Suprapubic skin (tissue), 4 donors: ENCODE data around the gene FEZ2. TPM values are rescaled to one million over a fixed set of nuclear protein-coding genes. Genes with fewer than 3 reads are reported as not detected.

Source experiments
- DNase-seq, 2 donors: peaks; one replicate each; pipeline ENCODE4 v3.0.0-alpha.2; 2019; ENCODE audit warnings: low spot score in 2 of 2
- H3K27ac ChIP-seq: fragments of 200-600 bp; sonication (generic); one replicate; pipeline ENCODE4 v1.5.1; 2019
- H3K27me3 ChIP-seq: fragments of 200-600 bp; sonication (generic); one replicate; pipeline ENCODE4 v1.5.1; 2019
- H3K36me3 ChIP-seq: fragments of 200-600 bp; sonication (generic); one replicate; pipeline ENCODE4 v1.5.1; 2019
- H3K4me1 ChIP-seq: fragments of 200-600 bp; sonication (generic); one replicate; pipeline ENCODE4 v1.5.1; 2019
- H3K4me3 ChIP-seq: fragments of 200-600 bp; sonication (generic); one replicate; pipeline ENCODE4 v1.5.1; 2019; ENCODE audit warnings: mild to moderate bottlenecking
- H3K9me3 ChIP-seq: fragments of 200-600 bp; sonication (generic); one replicate; pipeline ENCODE4 v1.5.1; 2019
- EP300 ChIP-seq: sonication (generic); formaldehyde crosslinking; IDR thresholded peaks from one replicate; pipeline ENCODE4 v1.6.1; 2017; ENCODE audit warnings: antibody characterized with exemption
- POLR2A ChIP-seq, 2 donors: fragments of 450-650 bp; IDR thresholded peaks; one replicate each; pipeline ENCODE4 v1.6.1; 2017; ENCODE audit warnings: antibody characterized with exemption in 2 of 2, mild to moderate bottlenecking in 2 of 2, moderate library complexity in 2 of 2
- POLR2AphosphoS5 ChIP-seq, 3 donors: sonication (generic); formaldehyde crosslinking; IDR thresholded peaks; one replicate each; pipeline ENCODE4 v1.6.1; 2017; ENCODE audit warnings: antibody characterized with exemption in 3 of 3
- WGBS: methylation state at CpG from one replicate; pipeline ENCODE4 v1.1.5; 2018; 5-methylcytosine and 5-hydroxymethylcytosine counted together
- total RNA-seq, 4 donors: library from RNA; depleted of rRNA; stranded (reverse); fragments of >200 nt; gene quantifications; one replicate each; pipeline ENCODE4 v1.1.0, GENCODE V29; 2016
- TF ChIP-seq, protein P1 (sequence below), 2 donors: fragments of 200-600 bp in 1 of 2; fragments of 450-650 bp in 1 of 2; sonication (generic) in 1 of 2; IDR thresholded peaks; one replicate each; pipeline ENCODE4 v1.5.1; 2016 to 2019; ENCODE audit warnings: antibody characterized with exemption in 2 of 2, mild to moderate bottlenecking in 1 of 2, moderate library complexity in 1 of 2

The FEZ2 gene
- total RNA-seq, 4 donors from 2014 or later: 15.2 to 25.1 (median 17.7) TPM

DNA sequence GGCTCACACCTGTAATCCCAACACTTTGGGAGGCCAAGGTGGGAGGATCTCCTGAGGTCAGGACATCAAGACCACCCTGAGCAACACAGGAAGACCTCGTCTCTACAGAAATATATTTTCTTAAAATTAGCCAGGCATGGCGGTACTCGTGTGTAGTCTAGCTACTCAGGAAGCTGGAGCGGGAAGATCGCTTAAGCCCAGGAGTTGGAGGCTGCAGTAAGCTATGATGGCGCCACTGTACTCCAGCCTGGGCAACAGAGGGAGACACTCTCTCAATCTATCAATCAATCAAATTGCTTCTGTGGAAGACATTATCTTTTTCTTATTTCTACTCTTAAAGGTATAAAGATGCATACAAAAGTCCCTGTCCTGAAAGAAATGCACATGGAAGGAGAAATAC, 11.3 kb downstream of the FEZ2 start:
- Histone ChIP-seq H3K27me3 (no peaks in the 10 kb centered on the region), H3K4me3 (no peak overlapping the region), H3K4me1 (no peaks in the 10 kb centered on the region), H3K36me3 (peaks cover 26% of the 10 kb centered on the region), H3K27ac (no peak overlapping the region), H3K9me3 (no peaks in the 10 kb centered on the region)
- TF ChIP-seq POLR2A (IDR thresholded peaks at IDR 0.05) (no peak), POLR2AphosphoS5 (IDR thresholded peaks at IDR 0.05) (no peak), EP300 (no peak)
- TF ChIP-seq, protein P1, sequence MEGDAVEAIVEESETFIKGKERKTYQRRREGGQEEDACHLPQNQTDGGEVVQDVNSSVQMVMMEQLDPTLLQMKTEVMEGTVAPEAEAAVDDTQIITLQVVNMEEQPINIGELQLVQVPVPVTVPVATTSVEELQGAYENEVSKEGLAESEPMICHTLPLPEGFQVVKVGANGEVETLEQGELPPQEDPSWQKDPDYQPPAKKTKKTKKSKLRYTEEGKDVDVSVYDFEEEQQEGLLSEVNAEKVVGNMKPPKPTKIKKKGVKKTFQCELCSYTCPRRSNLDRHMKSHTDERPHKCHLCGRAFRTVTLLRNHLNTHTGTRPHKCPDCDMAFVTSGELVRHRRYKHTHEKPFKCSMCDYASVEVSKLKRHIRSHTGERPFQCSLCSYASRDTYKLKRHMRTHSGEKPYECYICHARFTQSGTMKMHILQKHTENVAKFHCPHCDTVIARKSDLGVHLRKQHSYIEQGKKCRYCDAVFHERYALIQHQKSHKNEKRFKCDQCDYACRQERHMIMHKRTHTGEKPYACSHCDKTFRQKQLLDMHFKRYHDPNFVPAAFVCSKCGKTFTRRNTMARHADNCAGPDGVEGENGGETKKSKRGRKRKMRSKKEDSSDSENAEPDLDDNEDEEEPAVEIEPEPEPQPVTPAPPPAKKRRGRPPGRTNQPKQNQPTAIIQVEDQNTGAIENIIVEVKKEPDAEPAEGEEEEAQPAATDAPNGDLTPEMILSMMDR (IDR thresholded peaks at IDR 0.05): no peak
- WGBS: 96% methylated on average over 6 of the region's 6 CpGs
- no peak for DNase-seq

DNA sequence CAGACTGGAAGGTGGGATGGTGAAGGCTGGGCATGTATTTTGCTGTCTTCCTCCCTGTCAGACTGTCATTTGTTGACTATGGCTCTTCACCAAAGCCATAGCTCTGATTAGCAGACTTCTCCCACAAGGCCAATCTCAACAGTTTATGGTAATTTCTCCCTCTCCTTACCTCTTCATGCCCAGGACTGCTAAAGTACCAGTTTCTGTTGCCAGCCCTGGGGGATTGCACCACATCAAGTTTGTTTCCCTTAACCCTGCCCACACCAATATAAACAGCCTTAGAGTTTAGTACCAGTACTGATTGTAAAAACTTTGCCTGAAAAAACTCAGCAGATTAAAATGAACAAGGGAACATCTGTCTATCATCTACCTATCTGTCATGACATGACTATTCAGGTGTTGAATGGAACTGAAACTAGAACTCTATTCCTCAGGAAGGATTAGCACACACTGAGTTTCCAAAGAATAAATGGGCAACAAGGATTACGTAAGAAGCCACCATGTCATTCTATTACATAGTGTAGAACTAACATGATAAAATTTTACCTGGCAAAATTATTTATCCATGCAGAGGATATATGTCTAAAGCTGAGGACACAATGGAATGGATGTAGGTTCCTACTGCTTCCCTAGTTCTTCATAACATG, 13.7 kb downstream of the FEZ2 start:
- TF ChIP-seq, protein P1 (IDR thresholded peaks at IDR 0.05): no peak
- TF ChIP-seq EP300 (no peak), POLR2A (IDR thresholded peaks at IDR 0.05) (no peak), POLR2AphosphoS5 (IDR thresholded peaks at IDR 0.05) (no peak)
- Histone ChIP-seq H3K4me3 (no peak overlapping the region), H3K9me3 (no peaks in the 10 kb centered on the region), H3K36me3 (peaks cover 41% of the 10 kb centered on the region), H3K27ac (no peak overlapping the region), H3K4me1 (no peaks in the 10 kb centered on the region), H3K27me3 (no peaks in the 10 kb centered on the region)
- WGBS: 85% methylated on average over 1 of the region's 1 CpG
- DNase-seq: no peak

DNA sequence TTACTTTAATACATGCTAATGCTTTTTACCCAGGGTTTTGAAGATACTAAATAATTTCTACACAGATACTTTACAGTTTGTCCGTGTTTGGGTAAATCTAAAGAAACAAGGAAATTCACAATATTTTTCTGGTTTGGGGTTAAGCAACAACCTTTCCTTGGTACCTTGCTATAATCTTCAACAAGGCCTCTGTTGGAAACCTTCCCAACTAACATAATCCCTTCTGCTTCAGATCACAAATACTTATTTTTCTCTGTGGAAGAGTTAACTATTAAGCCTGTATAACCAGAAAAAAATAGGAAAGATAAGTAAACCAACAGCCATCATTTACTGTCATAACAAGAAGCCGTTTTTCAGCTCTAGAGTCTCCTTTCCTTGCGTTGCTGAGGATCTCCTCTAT, 15.0 kb downstream of the FEZ2 start:
- TF ChIP-seq, protein P1 (IDR thresholded peaks at IDR 0.05): no peak
- TF ChIP-seq POLR2A (IDR thresholded peaks at IDR 0.05): no peak
- TF ChIP-seq POLR2AphosphoS5 (IDR thresholded peaks at IDR 0.05): no peak
- TF ChIP-seq EP300: no peak
- Histone ChIP-seq H3K27me3 (no peaks in the 10 kb centered on the region), H3K9me3 (no peaks in the 10 kb centered on the region), H3K4me3 (no peak overlapping the region), H3K27ac (no peak overlapping the region), H3K36me3 (peaks cover 47% of the 10 kb centered on the region), H3K4me1 (peaks cover 2% of the 10 kb centered on the region)
- no peak for DNase-seq
- 92% methylated on average over 3 of the region's 3 CpGs for WGBS

DNA sequence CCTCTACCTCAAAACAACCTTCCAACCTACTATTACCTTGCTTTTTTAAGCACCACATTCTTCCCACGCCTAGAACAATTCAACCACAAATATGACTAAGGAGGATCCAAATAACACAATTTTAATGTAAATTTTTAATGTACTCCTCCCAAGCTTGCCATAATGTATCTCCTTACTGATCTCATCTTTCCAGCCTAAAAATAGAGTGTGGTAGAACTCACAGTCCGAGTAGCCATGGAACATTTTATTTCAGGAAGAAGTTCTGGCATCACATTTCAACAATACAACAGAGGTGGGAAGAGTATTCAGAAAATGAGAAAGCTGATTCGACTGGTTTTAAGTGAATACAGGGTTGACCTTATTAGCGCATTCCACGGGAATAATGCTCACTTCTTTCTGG, 15.4 kb downstream of the FEZ2 start:
- Histone ChIP-seq H3K9me3 (no peaks in the 10 kb centered on the region), H3K27ac (no peak overlapping the region), H3K36me3 (peaks cover 48% of the 10 kb centered on the region), H3K4me1 (peaks cover 2% of the 10 kb centered on the region), H3K4me3 (no peak overlapping the region), H3K27me3 (no peaks in the 10 kb centered on the region)
- WGBS: 85% methylated on average over 5 of the region's 5 CpGs
- no peak for DNase-seq
- TF ChIP-seq, protein P1 (IDR thresholded peaks at IDR 0.05): no peak
- no peak for TF ChIP-seq POLR2AphosphoS5 (IDR thresholded peaks at IDR 0.05)

DNA sequence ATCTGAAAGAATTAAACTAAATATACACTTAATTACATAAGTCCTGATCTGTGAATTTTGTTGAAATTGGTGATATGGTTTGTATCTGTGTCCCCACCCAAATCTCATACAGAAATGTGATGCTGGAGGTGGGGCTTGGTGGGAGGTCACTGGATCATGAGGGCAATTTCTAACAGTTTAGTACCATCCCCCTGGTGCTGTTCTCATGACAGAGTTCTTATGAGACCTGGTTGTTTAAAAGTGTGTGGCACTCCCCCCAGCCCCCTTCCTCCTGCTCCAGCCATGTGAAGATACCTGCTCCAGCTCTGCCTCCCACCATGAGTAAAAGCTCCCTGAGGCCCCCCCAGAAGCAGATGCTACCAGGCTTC, 18.7 kb downstream of the FEZ2 start:
- H3K4me3 ChIP-seq: no peak overlapping the region
- H3K36me3 ChIP-seq: peaks cover 56% of the 10 kb centered on the region
- no peaks in the 10 kb centered on the region for H3K27me3 ChIP-seq
- H3K9me3 ChIP-seq: no peaks in the 10 kb centered on the region
- no peak for TF ChIP-seq EP300
- TF ChIP-seq, protein P1 (IDR thresholded peaks at IDR 0.05): no peak
- no peak for TF ChIP-seq POLR2AphosphoS5 (IDR thresholded peaks at IDR 0.05)
- TF ChIP-seq POLR2A (IDR thresholded peaks at IDR 0.05): no peak
- peaks cover 2% of the 10 kb centered on the region for H3K4me1 ChIP-seq
- no peak for DNase-seq
- H3K27ac ChIP-seq: no peak overlapping the region
